HG02571 (cell line): Measurements from ENCODE around the gene NSF.
"Not testable (repeated sequence)": the region's sequence is repeated elsewhere in the genome, so short reads cannot be mapped to it uniquely, and the experiment has no call there.

Source experiments
- ATAC-seq: cut with Tn5 transposase; IDR thresholded peaks from one replicate; pipeline ENCODE4 v1.9.1; 2021; ENCODE audit warnings: mild to moderate bottlenecking, moderate library complexity; ENCODE audit not compliant: unreplicated experiment

The NSF gene

DNA sequence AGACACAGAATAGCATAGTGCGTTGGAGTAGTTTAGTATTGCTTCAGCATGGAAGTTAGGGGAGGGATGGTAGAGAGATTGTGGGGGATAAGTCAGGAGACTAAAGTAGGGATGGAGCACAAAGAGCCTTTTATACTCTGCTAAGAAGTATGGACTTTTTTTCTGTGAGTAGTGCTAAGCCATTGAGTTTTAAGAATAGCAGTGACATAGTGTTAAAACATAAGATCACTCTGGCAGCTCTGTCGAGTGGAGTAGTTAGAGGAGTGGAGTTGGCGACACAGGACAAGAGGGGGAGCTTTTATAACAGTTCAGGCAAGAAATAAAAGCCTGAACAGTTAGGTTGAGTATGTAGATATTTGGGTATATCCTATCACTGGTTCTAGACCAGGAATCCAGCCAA, 106.1 kb downstream of the NSF start:
- not testable (repeated sequence) for ATAC-seq

DNA sequence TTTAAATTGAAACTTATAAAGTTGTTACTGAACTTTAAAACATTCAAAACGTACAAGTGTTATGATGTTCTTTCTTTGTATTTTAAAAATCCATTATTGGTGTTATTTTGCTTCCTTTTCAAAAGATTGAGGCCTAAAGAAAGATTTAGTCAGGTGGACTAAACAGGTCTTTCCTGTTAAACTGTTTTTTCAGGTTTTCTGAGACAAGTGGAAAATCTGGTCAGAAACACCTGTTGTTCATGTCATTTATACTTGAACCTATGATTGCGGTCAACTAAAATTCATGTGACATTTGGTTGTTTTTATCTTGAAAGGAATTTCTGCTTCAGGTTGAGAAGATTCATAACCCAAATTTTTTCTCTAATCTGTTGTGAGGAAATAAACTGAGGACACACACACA, 108.5 kb downstream of the NSF start:
- not testable (repeated sequence) for ATAC-seq

DNA sequence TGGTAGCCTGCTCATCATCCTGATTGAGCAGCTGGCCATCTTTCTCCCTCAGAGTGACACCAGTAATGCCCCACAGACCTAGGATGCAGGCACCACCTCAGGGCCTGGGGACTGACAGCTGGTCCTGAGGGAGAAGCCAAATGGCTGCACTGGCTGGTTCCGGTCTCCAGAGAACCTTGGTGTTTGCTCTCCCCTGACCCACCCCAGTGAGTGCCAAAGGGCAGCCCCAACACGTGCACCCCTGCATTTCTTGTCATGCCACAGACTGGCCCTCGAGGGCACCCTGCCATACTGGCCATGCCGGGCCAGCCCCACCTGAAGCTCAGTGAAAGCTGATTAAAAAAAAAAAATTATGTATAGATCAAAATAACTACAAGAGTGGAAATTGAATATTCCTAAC, 127.5 kb downstream of the NSF start:
- ATAC-seq: no peak

DNA sequence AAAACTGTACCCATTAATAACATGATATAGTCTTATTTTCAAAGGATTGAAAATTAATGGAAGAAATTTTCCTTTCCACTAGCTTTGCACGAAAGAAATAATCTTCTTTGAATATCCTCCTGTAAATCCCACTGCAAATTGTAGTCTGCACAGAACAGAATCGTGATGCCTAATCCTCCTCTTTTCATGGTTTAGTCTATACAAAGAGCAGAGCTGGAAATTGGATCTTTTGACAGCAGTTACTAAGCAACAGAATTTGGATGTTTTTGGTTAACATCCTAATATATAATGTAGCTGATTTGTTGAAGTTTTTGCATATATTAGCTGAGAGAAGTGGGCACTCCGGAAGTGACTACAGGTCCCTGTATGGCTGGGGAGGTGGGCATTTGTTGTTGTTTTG, 129.4 kb downstream of the NSF start:
- no peak for ATAC-seq

DNA sequence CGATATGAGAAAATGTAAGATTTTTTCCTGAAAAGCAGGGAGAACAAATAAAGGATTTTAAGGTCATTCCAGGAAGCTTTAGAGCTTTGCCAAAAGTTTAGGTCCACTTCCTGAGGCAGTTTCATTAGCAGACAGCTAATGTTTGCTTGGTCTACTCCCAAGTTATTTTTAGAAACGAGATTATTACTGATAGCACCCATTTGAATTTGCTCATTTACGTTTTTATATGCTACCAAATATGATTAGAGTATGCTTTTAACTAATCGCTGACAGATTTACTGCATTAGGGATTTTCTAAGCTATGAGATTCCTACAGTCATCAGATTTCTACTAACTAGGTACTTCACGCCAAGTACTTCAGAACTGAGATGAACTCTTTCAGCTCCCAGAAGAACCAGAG, 129.9 kb downstream of the NSF start:
- no peak for ATAC-seq

DNA sequence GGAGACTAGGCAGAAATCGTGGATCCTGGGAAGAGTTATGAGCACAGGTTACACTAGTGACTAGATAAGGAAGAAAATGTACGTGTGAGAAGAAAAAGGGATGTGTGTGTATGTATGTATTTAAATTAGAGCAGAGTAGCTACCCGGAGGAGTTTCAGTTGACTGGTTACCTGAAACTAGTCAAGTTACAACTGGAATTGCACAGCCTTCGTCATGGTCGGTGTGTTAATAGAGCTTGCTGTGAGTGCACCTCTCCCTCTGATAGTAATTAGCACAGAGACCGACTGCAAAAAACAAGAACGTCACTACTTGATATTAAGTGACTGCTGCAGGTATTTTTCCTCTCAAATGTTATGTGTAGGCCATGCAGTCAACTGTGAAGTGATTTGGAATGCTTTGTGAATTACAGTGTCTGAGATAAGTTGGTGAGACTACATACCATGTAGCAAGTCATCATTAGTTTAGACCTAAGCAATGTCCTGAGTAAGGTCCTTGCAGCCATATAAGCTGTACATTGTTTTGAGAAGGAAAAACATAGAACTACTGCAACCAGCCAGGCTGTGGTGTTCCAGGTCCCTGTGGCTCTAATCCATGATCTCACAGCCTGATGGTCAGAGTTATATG, 132.3 kb downstream of the NSF start:
- ATAC-seq: no peak

DNA sequence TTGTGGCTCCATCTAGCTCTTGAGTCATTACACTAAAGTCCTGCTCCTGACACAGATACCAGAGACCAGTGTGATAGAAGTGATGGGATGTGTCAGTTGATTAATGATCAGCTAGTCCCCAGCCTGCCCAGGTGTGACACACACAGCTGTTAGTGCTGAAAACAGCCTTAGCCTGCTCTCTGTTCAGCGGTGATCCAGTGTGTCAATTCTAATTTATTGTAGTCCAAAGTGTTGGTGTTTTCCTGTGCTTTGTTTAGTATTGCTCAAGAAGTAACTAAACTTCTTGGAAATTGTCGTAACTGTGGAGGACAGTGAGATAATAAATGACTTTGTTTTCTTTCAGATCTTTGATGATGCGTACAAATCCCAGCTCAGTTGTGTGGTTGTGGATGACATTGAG, 135.7 kb downstream of the NSF start:
- ATAC-seq: no peak

DNA sequence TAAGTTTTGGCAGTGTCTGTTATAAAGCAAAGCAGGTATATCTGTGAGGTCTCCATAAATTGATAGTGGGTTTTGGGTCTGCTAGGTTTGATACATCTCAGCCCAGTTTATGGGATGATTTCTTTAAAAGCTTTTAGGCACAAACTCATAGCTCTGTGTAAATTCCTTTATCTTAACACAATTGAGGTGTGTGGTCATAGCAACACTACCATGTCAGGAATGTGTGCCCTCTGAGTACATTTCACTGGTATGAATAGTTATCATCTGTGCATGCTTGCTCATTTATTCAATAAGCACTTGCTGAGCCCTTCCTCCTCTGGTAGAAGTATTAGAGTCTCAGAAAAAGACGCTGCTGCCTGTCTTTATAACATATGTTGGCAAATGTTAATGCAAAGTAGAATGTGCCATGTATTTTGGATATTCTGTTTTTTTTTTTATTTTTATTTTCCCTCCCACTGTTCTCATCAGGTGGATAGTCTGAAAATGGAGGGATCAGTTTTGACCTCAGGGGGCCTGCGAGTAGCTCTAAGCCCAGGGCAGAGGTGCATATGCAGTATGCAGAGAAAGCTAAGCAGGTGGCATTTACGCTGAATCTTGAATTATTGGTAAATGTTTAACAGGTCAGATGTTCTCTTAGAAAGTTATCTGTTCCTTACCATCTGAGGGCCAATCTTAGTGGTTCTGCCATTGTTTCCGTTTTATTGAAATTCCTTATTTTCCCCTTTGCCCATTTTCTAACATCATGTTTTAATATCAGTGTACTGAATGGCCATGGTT, 137.3 kb downstream of the NSF start:
- ATAC-seq: no peak

DNA sequence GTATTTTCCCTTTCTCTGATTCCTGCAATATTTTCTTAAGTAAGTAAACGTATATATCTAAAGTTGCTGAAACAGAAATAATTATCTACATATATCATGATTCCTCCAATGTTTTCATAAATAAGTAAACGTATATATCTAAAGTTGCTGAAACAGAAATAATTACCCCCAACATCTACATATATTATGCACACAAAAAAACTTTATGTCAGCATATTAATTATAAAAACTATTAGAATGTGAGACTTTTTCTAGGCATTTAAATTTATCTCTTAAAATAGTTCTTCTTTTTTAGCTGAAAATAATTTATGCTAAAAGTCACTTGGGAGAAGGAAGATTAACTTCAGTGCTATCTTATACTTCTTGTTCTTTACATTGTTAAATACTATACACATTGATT, 139.6 kb downstream of the NSF start:
- ATAC-seq: no peak

DNA sequence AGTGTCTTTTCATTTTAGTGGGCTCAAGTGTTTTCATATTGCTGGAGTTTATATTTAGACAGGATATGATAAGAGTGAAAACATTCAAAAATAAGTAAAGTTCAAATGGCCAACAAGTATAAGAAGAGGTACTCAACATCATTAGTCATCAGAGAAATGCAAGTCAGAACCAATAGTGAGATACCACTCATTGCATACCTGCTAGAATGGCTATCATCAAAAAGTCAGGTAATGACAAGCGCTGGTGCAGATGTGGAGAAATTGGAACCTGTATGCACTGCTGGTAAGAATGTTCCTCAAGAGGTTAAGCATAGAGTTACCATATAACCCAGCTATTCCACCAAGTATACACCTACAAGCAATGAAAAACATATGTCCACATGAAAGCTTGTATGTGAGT, 140.2 kb downstream of the NSF start:
- ATAC-seq: no peak

DNA sequence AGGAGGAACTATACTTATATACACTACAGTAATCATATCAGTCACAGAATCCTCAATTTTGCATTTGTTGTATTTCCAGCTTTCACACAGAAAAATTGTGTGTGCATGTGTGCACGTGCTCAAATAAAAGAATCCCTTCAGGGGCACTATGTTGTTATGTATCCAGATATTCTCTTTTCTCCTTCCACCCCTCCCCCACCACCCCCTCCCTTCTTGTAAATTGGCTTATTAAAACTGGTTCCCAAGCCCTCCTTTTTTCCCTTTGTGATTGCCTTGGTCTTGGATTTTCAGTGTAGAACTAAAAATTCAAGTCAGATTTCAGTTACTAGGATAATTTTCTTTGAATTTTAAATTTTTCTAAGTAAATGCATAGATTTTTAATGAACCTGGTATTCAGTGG, 141.7 kb downstream of the NSF start:
- ATAC-seq: no peak

DNA sequence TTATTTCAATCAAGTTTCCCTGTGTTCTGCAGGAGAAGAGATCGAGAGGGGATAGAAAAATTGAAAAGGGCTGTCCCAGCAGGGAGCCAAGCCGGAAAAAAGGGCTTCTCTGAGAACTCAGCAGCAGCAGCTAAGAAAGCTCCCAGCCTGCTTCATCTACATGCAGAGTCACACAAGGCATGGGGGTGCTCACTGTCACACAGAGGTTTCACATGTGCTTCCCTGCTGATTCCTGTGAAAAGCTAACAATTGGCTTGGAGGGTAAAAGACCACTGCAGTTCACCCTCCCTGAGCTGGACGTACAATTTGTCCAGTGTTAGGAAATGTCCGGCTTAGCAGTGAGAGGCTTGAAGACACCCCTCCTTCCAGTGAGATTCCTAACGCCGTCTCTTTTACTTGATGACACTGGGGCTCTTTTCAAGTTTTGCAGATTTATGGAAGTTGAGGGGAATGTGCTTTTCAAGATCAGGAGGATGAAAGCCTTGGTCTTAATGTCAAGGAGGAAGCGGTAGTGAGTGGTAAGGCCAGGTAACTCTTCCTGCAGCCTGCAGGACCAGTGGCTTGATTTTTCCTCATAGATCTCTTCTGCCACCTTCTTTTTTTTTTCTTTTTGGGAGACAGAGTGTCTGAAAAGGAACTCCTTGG, 142.4 kb downstream of the NSF start:
- no peak for ATAC-seq

DNA sequence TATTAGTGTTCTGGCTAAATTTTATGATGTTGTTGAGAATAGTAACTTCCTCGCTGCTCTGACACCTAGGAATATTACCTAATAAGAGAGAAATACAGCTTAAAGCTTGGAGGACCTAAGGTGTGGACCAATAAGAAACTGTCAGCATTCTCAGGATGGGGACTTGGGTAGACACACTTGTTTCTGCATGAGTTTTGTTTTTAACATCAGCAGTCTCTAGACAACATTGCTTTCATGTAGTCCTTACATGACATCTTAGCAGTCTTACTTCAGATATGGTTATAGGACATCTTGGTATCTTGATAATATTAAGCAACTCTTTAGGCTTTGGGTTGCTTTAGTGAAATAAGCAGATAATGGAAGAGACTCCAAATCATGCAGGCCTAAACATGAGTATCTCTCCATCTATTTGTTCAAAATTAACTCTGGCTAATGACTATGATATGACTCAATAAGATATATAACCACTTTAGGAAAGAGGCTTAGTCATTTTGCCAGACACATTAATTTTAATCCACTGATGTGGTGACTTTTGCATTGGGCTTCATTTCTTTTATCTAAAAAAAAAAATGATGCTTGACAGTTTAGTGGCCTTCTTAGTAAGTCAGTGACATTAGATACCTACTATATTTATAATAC, 143.5 kb downstream of the NSF start:
- ATAC-seq: no peak

DNA sequence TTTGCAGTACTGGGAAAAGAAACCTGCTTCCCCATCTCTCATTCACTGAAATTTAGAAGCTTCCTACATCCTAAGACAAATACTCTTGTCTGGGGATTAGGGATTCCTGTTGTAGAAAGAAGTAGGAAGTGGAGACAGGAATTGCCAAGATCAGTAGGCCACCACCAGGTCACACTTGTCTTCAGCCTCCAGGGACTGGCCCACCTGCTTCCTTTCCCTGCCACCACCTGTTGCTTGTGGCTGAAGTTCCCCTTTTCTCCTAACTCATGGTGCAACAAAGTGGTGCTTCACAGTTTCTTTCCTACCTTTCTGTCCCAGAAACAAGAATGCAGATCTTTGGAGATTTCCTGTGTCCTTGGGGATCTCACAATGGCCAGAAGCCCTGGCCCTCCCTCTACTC, 145.6 kb downstream of the NSF start:
- ATAC-seq: no peak

DNA sequence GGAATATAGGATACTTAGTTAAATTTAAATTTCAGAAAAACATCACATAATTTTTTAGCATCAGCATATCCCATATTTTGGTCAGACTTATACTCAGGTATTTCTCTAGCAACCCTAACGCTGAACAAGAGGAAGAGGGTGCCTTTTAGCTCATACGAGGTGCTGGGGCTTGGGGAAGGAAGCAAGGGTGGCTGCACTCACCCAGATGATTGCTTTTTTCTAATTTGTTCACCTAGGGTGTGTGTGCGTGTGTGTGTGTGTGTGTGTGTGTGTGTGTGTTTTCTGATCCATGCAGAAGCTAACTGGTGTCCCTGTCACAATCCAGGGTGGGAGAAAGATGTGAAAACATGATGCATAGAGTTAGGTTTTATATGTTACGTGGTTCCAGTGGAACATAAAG, 146.9 kb downstream of the NSF start:
- no peak for ATAC-seq

DNA sequence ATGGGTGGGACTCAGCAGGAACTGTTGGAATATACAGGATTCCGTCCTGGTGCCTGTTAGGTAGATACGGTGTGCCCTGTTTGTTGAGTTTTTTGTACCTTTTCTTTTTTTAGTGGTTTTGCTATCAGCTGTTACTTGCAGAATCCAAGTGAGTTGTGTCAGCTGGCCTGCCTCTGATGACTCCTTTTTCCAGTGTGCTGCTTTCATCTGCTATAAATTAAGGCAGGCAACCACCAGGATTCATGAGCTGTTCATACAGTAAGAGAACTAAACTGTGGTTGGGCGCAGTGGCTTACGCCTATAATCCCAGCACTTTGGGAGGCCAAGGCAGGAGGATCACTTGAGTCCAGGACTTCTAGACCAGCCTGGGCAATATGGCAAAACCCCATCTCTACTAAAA, 148.1 kb downstream of the NSF start:
- no peak for ATAC-seq

DNA sequence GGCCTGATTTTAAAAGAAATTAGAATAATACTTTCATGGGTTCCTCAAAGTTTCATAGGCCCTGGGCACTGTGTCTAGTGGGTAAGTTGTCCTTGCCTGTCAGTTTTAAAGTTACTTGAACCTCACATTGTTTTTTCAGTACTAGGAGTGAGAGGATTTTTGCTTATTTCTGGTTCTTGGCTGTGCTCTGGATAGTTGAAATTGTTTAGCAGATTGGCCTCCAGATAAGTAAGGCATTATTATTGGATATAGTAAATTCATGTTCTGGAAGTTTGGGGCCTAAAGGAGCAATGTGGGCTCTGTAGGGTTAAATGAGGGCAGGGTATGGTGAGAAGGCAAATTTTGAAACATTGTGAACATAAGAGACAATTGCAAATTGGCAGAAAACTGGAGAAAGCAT, 149.5 kb downstream of the NSF start:
- no peak for ATAC-seq

DNA sequence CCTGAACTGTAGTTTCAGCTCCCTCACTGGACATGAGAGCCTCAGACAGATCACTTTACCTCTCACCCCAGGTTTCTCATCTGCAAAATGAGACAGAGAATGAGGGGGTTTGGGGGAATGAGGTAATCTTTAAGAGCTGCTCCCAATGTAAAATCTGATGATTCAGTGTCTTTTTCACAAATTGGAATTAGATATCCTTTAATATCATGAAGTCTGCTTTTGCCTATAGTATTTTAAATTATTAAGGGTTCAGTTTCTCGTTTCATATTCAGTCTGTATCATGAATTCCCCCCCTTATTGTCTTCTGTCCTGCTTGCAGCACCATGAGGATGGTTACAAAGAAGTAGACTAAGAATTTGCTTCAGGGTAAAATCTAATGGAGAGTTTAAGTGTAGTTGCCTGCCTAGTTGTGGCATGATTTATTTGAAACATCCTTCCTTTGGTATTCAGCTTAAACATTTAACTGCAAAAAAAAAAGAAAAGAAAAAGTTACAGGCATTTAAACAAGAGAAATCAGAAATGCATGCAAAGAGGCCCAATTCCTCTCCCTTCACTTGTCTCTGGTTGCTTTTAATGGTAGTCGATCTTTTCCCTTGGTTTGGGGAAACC, 150.8 kb downstream of the NSF start:
- no peak for ATAC-seq

DNA sequence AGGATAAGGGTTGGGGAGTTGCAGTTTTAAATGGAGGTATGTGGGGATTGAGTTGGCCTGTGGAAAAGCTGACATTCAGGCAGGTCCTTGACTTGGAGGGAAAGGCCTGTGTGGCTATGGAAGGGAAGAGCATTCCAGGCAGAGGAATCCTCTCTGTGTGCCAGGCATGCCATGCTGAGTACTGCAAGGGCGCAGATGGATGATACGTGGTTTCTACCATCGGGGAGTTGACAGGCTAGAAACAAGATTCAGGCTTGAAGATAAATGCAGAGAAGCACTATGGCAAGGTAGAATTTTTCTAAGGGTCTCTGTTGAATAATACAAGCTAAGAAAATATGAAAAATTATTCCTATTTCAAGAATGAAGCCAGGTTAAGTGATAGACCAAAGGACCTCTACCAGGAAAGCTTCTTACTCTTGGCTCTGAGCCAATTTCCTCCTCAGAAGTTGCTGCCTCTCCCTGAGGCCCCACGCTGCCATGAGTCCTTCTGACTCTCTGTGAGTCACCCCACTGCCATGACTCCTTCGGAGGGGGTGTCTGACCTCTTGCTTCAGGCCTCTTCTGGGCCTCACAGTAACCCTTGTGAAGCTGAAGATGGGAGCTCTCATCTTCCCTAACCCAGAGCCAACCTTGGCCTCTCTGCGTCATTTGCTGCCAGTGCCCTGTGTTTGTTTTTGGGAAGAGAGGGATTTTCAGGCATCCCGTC, 152.2 kb downstream of the NSF start:
- no peak for ATAC-seq

DNA sequence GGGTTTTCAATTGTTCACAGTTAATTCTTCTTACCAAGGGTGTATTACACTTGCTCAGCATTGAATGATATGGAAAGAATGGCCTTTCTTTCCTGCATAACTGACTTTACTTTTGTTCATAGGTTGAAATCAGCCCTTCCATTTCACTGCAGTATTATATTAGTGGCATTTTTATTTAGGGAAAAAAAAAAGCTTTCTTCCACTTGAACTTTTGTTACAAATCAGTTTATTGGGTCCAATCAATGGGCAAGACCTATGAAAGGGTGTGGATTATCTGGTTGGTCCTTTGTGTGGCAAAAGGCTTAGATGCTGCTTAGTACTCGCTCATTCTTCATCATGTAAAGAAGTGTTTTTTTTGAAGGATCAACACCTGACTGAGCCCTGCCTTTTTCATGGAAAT, 154.0 kb downstream of the NSF start:
- no peak for ATAC-seq

DNA sequence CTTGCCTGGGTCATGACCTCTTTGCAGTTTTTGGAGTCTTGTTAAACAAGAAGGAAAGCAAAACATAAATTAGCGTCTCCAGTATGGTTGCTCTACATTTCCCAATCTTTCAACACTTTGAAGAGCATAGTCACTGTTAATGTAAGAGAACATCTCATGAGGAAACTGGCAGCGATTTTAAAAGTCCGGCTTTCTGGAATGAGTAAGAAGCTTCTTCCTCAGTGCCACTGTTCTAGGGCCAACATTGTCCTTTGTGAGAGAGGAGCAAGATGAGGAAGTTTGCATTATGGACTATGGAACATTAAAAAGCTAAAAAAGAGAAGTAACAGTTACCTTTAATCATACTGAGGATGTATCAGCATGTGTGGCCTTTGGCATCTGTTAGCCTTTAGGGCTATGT, 154.9 kb downstream of the NSF start:
- no peak for ATAC-seq
